GM18519 (cell line): ENCODE measurements around the gene ADORA2B.

Experiments
- ATAC-seq: cut with Tn5 transposase; IDR thresholded peaks from one replicate; pipeline ENCODE4 v1.9.1; 2021; ENCODE audit warnings: mild to moderate bottlenecking, moderate library complexity; ENCODE audit not compliant: unreplicated experiment, low FRiP score

The ADORA2B gene

DNA sequence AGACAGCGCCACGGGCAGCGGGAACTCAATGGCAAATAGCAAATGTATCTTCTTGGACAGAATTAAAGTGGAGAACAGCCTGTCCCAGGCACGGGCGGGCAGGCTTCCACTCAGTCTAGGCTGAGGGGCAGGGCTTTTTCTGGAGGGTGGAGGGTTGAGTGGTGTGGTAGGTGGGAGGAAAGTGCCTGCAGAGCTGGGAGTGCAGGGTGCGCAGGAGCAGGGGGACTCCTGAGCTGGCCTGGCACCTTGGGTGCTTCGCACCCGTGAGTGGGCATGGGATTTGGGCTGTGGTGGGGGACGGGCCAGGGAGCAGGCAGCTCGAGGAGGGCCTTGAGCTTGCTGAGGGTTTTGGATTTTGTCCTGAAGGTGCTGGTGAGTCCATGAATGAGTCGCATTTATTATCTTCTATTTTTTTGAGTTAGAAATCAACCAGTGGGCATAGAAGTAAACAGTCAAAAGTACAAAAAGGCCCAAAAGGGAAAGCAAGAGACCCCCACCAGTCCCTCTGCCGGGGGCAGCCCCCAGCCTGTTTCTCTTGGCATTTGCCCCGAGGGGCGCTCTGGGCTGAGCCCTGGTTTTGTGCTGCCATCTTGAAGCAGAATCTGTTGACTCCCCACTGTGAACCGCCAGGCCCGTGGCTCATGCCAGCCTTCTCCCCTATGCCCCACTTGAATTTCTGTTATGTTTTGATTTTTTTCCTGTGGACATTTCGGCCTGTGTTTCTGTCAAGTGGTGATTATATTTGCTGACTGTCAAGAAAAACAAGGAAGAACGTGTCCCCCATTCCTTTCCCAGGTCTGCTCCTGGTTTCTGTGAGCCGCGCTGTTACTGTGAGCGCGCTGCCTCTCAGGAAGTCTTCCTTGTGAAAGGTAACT lies 8.2 kb downstream of the ADORA2B start:
- ATAC-seq, result no peak

DNA sequence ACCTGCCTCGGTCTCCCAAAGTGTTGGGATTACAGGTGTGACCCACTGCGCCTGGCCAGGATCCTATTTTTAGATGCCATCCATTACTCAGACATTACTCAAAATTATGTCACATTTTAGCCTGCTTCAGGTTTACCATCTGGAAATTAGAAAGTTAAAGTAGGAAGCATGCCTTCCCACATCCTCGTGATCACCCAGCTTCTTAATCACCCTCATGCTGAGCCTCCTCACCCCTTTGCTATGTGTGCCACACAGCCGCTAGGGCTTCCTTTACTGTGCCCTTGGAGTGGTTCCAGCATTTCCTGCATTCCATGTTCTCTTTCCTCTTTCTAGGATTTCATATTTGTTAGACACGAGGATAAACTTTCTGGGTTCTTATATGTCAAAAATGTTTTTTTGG lies 9.3 kb downstream of the ADORA2B start:
- ATAC-seq, result no peak

DNA sequence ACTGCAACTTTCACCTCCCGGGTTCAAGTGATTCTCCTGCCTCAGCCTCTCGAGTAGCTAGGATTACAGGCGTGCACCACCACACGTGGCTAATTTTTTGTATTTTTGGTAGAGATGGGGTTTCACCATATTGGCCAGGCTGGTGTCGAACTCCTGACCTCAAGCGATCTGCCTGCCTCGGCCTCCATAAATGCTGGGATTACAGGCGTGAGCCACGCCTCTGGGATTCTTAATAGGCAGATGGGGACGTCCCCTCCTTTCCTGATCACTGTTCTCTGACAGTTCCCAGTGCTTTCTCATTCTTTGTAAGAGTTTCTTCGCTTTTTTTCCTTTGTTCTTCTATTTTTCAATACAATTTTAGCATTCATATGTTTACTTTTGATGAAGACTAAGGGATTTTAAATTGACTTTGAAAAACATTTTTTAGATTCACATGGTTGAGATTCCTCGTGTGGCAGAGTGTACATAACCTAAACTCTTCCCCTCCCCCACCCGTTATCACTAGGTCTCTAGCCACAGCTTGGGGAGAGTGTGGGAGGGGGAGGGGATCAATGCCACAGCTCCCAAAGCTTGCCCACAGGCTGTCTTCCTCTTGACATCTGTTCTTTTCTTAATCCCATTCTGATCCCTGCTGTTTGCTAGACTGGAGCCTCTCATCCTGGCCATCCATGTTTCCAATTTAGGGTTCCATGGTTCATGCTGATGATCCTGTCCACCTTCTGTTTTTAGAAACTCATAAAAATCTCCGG lies 11.0 kb downstream of the ADORA2B start:
- no peak for ATAC-seq

DNA sequence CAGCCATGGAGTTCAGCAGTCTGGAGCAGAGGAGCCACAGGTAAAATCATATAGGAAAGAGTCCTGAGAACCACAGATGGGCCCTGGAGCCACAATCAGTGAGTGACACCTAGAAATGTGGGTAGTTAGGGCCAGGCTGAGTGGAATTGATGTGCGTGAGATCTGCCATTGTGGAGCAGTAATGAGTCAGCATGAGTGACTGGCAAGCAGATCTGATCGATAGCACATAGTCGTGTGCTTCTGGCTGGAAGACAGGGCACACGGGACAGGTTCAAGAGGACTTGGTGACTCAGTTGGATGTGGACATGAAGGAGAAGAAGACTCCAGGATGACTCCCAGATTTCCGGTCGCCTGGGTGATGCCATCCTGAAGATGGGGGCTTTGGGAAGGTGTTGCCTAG lies 12.3 kb downstream of the ADORA2B start:
- no peak for ATAC-seq

DNA sequence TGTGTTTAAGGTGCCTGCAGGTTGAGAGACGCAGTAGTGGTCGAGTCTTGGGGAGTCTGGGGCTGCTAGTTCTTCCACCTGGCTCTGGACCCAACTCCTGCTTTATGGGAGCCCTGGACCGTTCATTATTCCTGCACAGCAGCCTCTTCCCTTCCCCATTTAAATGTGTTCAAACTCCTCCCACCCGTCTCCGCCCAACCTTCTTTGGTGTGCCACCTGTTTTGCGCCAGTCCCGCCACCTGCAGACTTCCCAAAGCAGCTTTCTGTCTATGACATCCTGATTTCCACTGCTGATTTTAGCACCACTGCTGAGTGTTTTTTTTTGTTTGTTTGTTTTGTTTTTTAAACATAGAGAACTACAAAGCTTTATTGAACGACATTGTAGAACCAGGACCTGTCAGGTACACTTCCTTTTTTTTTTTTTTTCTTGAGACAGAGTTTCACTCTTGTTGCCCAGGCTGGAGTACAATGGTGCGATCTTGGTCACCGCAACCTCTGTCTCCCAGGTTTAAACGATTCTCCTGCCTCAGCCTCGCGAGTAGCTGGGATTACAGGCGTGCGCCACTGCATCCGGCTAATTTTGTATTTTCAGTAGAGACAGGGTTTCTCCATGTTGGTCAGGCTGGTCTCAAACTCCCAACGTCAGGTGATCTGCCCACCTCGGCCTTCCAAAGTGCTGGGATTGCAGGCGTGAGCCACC lies 12.8 kb downstream of the ADORA2B start:
- no peak for ATAC-seq

DNA sequence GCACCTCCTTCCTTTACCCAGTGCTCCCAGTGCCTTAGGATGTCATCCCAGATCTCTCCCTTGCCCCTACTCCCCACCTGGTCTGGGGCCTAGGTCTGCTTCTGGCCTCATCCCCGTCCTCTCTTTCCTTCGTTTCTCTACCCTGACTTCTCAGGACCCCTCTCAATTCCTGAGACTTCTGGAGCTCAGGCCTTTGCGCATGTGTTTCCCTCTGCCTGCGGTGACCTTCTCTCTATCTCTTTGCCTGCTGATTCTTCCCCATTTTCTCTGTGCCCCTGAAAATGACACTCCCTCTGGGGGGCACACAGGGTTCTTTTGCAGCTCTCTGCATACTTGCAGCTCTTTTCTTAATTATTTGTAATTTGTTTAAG lies 13.5 kb downstream of the ADORA2B start:
- ATAC-seq, result no peak

DNA sequence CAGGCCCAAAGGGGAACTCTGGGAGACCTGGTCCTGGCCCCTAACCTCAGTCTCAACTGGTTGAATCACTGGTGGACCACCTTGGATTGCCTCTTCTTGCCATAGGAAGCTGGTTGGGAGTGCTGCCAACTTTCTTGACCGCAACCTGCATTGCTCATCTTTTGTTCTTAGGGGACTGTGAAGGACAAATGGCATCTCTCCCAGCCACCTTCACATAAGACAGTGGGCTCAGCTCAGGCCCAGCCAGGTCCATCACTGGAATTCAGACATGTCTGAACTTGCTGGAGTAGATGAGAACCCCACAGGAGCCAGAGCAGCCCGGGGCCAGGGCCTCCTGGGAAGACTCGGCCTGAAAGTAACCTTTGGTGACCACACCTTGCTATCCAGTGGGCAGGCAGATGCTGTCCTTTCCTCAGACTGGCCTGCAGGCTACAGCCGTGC lies 18.8 kb downstream of the ADORA2B start:
- ATAC-seq, result no peak

DNA sequence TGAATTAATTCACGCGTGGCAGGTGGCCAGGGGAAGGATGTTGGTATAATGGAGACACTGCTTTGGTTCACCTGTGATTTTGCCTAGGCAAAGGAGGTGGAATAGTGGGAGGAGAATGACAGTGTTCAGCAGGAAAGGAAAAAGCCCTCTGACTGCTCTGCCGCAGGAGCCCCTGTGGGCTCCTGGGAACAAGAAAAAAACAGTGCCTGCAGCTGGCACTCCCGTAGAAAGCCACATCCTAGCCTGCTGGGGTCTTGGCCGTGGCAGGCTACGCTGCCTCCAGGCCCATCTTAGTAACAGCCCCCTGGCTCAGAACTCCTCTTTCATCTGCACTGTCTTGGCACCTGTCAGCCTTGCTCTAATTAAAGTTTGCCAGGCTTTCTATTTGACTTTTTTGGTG lies 20.6 kb downstream of the ADORA2B start:
- ATAC-seq, result no peak

DNA sequence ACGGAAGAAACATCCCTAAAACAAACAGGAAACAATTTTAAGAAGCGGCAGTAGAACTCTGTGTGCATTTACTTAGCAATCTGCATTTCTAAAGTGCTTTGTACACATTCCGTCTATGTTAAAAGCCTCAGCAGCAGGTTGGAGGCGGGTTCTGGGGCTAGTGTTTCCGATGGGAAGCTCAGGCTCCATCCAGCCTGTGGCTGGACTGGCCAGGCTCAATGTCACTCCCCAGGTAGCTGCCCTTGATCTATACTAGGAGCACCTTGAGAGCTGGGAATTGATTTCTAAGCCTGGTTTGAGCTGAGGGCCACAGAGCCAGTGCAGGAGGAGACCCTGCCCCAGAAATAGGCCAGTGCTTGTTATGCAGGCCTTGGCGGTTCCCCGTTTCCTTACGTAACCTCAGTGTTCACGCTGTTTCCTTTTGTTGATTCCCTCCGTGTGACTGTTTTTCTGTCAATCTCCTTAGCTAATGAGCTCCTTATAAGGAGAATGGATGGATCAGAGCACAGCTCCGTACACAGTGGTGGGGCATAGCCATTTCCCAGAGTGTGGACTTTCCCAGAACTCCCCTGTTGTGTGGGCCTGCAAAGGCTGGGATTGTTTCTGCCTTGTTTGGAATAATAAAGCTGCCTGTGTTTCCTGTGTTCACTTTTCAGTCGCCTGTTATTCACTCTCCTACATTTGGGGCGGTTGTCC lies 21.4 kb downstream of the ADORA2B start:
- no peak for ATAC-seq

DNA sequence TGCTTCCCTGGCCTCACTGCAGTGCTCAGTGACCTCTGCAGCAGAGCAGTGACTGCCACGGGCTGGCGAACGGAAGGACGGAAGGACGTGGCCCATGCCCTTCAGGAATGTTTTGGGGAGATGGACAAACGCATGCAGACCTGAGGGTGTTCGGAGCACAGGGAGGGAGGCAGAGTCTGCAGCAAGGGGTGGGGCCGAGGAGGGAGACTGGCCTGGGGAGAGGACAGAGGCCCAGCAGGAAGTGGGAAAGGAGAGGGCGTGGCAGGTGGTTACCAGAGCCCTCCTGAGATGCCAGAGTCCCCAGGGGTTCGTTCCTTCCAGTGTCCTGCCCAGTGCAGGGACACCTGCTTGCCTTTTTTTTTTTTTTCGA lies 21.9 kb downstream of the ADORA2B start:
- no peak for ATAC-seq

DNA sequence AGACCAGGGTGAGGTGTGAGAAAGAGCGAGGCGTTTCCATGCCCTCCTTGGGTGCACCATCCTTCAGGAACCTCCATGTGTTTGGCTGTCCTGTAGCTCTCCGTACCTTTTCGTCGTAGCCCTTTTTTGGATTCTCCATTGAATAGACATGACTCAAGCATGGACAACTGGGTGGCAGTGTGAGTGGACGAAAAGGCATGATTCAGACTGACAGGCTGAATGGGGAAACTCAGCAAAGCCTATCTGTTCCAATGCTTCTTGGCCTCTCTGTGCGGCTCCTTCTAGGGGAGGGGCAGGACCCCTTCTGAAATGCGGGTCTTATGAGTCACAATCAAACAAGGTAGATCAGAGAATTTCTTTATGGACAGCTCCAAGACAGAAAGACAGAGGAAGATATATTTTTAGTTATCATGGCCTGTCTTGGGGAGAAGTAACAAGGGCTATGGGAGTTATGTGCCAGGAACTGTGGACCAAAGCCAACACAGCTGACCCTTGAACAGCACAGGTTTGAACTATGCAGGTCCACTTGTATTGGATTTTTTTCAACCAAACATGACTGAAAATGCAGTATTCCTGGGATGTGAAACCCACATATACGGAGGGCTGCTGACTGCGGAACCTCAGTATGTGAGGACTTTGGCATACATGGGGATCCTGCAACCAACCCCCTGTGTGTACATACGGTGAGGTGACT lies 22.9 kb downstream of the ADORA2B start:
- ATAC-seq, result no peak

DNA sequence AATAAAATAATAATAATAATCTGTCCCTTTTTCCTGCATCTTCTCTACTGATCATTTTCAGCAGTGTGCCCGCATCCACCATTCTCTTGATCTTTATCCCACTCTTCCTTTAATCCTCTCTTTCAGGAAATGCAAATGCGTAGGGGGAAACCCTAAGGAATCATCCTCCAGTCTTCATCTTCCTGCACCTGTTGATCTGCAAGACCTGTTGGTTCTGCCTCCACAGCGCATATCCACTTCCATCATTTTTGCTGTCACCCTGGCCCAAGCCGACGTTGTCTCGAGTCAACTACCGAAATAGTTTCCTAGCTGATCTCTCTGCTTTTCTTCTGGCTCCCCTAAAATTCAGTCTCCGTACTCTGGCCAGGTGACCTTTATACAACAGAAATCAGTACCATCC lies 24.5 kb downstream of the ADORA2B start:
- ATAC-seq, result no peak

DNA sequence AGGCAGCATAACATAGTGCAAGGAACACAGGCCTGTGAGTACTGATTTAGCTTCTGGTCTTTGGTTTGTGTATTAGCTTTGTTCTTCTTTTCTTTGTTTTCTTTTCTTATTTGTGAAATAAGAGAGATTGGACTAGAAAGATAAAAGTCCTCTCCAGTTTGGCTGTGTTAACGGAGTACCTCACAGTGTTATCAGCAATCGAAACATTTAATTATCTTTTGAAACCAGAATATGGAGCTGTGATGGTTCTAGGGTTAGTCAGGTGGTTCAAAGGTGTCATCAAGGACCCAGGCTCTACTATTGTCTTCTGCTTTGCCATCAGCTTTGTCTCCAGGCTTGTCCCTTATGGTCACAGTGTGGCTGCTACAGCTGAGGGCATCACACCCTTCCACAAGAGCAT lies 25.6 kb downstream of the ADORA2B start:
- no peak for ATAC-seq

DNA sequence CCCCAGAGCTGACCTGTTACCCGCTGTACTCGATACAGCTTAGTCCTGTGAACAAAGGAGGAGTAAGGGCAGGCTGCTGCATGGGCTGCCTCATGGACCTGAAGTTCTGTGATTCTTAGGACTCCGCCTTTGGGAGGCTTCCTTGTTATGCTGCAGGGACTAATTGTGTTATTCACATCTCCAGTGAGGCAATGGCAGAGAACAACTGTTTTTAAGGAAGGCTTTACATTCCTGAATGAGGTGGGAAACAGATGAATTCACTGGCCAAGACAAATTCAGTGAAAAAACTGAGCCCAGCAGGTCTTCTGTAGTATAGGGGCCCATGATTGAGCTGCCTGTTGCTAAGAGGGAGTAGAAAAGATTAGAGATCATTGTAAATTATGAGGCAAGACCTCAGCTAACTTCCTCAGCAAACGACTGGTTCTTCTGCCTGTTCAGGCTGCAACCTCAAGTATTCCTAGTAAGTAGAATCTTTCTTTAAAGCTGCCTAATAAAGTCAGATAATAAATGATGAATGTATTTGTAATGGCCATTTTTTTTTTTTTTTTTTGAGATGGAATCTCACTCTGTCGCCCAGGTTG lies 26.3 kb downstream of the ADORA2B start:
- no peak for ATAC-seq

DNA sequence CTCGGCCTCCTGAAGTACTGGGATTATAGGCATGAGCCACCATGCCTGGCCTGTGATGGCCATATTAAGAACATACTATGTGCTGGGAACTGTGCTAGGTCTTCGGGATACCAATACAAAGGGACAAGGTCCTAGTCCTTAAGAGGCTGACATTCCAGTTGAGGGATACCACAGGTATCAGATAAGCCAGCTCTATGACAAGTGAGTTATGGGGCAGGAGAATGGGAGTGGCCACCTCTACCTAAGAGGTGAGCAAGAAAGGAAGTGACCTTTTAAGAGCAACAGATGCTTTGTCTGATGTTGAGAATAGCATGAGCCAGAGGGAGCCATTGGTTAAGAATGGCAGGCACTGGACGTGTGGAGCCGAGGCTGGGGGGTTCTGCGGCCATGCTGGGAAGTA lies 27.0 kb downstream of the ADORA2B start:
- no peak for ATAC-seq

DNA sequence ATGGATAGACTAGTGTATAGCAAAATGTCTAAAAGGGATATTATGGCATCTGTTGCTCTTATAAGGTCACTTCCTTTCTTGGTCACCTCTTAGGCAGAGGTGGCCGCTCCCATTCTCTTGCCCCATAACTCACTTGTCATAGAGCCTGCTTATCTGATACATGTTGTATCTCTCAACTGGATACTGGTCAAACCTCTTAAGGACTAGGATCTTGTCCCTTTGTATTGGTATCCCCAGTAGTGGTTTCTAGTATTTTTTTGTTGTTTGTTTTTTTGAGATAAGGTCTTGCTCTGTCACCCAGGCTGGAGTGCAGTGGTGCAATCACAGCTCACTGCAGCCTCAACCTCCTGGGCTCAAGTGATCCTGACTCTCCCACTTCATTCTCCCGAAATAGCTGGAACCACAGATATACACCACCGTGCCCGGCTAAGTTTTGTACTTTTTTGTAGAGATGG lies 27.6 kb downstream of the ADORA2B start:
- no peak for ATAC-seq

DNA sequence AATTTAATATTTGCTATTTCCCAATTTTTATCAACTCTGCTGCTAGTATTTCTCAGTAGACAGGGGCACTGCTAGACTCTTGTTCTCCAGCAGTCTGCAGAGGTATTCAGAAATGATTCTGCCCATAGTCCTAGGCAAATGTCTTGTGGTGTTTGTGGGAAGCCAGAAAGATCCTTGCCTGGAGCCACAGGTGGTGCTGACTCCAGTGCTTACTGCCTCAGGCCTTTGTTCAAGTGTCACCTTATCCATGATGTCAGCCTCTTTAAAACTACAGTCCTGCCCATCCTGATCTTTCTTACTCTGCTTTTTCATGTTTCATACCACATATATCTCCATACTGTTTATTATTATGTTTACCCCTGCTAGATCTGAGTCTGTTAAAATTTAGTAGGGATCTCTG lies 28.1 kb downstream of the ADORA2B start:
- ATAC-seq, result no peak

DNA sequence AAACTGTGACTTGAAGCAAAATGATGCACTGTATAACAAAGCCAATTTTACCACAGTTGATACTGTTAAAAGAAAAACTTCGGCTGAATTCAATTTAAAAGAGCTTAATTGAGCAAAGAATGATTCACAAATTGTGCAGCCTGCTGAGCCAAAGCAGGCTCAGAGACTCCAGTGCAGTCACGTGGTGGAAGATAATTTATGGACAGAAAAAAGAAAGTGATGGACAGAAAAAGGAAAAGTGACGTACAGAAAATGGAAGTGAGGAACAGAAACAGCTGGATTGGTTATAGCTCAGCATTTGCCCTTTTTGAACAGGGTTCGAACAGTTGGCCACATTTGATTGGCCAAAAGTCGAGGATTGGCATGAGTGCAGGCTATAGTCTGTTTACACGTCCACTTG lies 28.9 kb downstream of the ADORA2B start:
- ATAC-seq, result no peak

DNA sequence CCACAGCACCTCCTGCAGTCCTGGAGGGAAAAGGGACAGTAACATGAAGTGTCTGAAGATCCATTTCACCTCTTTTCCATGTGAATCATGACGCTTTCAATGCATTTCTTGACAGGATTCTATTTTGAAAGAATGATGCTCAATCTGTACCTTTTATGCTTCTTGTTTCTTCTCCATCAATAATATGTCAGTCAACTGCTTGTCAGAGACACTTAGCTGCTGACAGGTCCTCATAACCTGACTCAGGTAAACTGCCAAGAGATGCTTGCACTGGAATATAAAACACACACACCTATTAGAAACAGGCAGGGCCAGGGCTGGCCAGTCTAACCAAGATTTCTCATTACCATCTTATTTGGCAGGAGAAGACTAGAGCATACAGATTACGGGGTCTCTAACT lies 33.0 kb downstream of the ADORA2B start:
- ATAC-seq, result no peak

DNA sequence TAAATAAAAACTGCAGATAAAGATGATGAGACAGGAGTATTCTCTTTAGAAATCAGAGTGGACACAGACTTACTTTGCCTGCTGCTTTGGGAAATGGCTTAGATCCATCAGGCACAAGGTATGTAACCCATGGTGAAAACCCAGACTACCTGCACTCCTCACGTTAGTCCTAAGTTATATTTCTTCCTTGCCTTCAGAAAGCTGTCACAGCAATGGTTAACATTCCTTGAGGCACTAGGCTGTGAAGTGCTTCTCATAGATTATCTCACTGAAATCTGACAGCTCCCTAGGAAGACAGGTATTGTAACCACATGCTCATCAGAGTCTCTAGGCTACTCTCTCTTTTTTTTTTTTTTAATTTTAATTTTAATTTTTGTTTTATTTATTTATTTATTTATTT lies 33.7 kb downstream of the ADORA2B start:
- ATAC-seq, result no peak
